Cardiac muscle cell (in vitro differentiated cells and primary cell): Measurements from ENCODE around the gene ATP5PB. TPM values are rescaled to one million over a fixed set of nuclear protein-coding genes. Genes with fewer than 3 reads are reported as not detected.

ENCODE experiments used
- DNase-seq, 2 donors: peaks; one replicate each; pipeline versions ENCODE4 v3.0.0 to v3.0.0-alpha.2; 2010 to 2017; ENCODE audit warnings: low read depth in 1 of 2, low spot score in 1 of 2
- H3K27ac ChIP-seq: fragments of 200-600 bp; sonication (generic); 2 replicates; pipeline ENCODE4 v1.5.1; 2016
- H3K27me3 ChIP-seq: fragments of 200-600 bp; sonication (generic); 2 replicates; pipeline ENCODE4 v1.6.0; 2016; ENCODE audit warnings: control low read depth
- H3K36me3 ChIP-seq: fragments of 200-600 bp; sonication (generic); 2 replicates; pipeline ENCODE4 v1.5.1; 2016; ENCODE audit warnings: control low read depth
- H3K4me1 ChIP-seq: fragments of 200-600 bp; sonication (generic); 2 replicates; pipeline ENCODE4 v1.8.1; 2017; ENCODE audit warnings: low read depth, mild to moderate bottlenecking, mixed run types
- H3K4me3 ChIP-seq: fragments of 200-600 bp; sonication (generic); 2 replicates; pipeline ENCODE4 v1.5.1; 2016; ENCODE audit warnings: mild to moderate bottlenecking
- H3K9me3 ChIP-seq: fragments of 200-600 bp; sonication (generic); 2 replicates; pipeline ENCODE4 v1.5.1; 2017; ENCODE audit warnings: low read depth, mild to moderate bottlenecking, control low read depth
- CTCF ChIP-seq: IDR thresholded peaks from 2 replicates; pipeline ENCODE4 v1.5.1; 2012; ENCODE audit warnings: low read depth, mild to moderate bottlenecking, low read length
- polyA plus RNA-seq: library from polyadenylated mRNA; unstranded; fragments of >200 nt; fragmentation: Nextera tagmentation; extraction: Ambion mirVana; gene quantifications from 2 replicates; pipeline ENCODE4 v1.2.1, GENCODE V29; 2016
- total RNA-seq: library from RNA; depleted of rRNA; stranded (reverse); fragments of >200 nt; gene quantifications from 2 replicates; pipeline ENCODE4 v1.2.3, GENCODE V29; 2016

The ATP5PB gene
- total and polyA plus RNA-seq, 2 experiments from 2014 or later, result 247 to 601 TPM

GRCh38 chr1:111499026-111499785, 49.9 kb downstream of the ATP5PB start:
- Histone ChIP-seq H3K27me3 (peaks cover 4% of the 10 kb centered on the region), H3K36me3 (no peaks in the 10 kb centered on the region), H3K4me3 (no peak overlapping the region), H3K27ac (no peak overlapping the region), H3K9me3 (no peaks in the 10 kb centered on the region), H3K4me1 (no peaks in the 10 kb centered on the region)
- DNase-seq, result no peak
- TF ChIP-seq CTCF, result no peak

DNA sequence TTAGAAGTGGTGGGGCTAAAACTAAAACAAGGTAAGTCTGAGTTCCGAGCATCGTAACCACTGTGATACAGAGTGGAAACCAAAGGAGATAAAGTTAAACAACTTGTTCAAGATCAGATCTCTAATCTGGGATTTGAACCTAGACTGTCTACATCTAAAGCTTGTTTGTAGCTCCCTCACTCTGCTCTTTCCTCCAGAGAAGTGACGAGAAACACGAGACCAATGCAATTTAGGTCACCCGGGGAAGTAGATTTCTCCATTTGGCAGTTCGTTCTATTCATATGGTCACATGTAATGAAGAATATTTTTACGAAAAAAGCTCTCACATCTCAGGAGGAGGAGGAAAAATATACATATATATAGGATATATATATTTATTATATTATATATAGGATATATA, 52.4 kb downstream of the ATP5PB start:
- Histone ChIP-seq H3K4me1 (no peaks in the 10 kb centered on the region), H3K9me3 (no peaks in the 10 kb centered on the region), H3K27ac (no peak overlapping the region), H3K4me3 (no peak overlapping the region), H3K27me3 (peaks cover 4% of the 10 kb centered on the region), H3K36me3 (no peaks in the 10 kb centered on the region)
- no peak for TF ChIP-seq CTCF
- no peak for DNase-seq

- Histone ChIP-seq H3K9me3 (no peaks in the 10 kb centered on the region), H3K4me1 (peaks cover 11% of the 10 kb centered on the region), H3K36me3 (no peaks in the 10 kb centered on the region), H3K27ac (no peak within 1 kb of the TSS), H3K27me3 (peaks cover 4% of the 10 kb centered on the region), H3K4me3 (no peak within 1 kb of the TSS)
- no peak for TF ChIP-seq CTCF
- no peak for DNase-seq
These were observed 54.4 kb downstream of the ATP5PB start, which contains the start of the genes ADORA3 and TMIGD3 for GRCh38 chr1:111503585-111504060. Gene ADORA3 (minus strand): TSS chr1:111503633. CDS start chr1:111503354, 279 bp downstream. Gene TMIGD3 (minus strand): TSS chr1:111503633. CDS start chr1:111503354, 279 bp downstream.

DNA sequence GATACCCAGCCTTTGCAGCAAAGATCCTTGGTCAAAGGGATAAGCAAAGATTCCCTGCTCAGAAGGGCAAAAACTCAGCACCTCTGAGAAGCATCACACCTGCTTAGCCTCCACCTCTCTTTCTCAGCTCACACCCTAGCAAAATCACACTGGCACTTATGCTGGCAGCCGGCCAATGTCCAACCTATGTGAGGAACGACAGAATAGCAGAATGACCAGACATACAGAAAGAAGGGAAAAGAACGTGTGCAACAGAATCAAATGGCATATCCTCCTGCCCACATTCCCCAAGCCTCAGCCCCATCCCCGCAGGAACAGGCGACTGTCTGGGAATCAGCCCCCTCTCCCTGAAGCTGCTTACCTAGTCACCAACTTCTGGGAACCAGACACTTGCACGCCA, 54.8 kb downstream of the ATP5PB start:
- no peak for TF ChIP-seq CTCF
- Histone ChIP-seq H3K27ac (no peak overlapping the region), H3K27me3 (peaks cover 4% of the 10 kb centered on the region), H3K4me1 (peaks cover 11% of the 10 kb centered on the region), H3K36me3 (no peaks in the 10 kb centered on the region), H3K4me3 (no peak overlapping the region), H3K9me3 (no peaks in the 10 kb centered on the region)
- no peak for DNase-seq

- Histone ChIP-seq H3K9me3 (no peaks in the 10 kb centered on the region), H3K27ac (no peak overlapping the region), H3K27me3 (no peaks in the 10 kb centered on the region), H3K4me1 (peaks cover 11% of the 10 kb centered on the region), H3K4me3 (no peak overlapping the region), H3K36me3 (no peaks in the 10 kb centered on the region)
- DNase-seq, result no peak
- no peak for TF ChIP-seq CTCF
These were observed 56.4 kb downstream of the ATP5PB start for GRCh38 chr1:111505641-111506119.
